NCI-H1436 treated with DMSO at 0.1 percent for 48 hours (cell line): Measurements from ENCODE around the gene SLC22A17.

Source experiments
- DNase-seq: peaks from one replicate; lab custom pipeline; 2025; lab: John Stamatoyannopoulos, UW

SLC22A17 gene

GRCh38 chr14:23307687-23308644 is 44.7 kb downstream of the SLC22A17 start:
- no peak for DNase-seq

- no peak for DNase-seq
Observed at GRCh38 chr14:23307146-23307530, 45.5 kb downstream of the SLC22A17 start.

GRCh38 chr14:23306412-23307145 is 46.1 kb downstream of the SLC22A17 start, which contains the start of gene BCL2L2:
TSS of gene BCL2L2 (plus strand) at chr14:23306833. CDS start at chr14:23307768, 935 bp downstream.
- peak; percentile 35 for DNase-seq

GRCh38 chr14:23302290-23303225 is 50.1 kb downstream of the SLC22A17 start, which contains the start of gene PPP1R3E:
TSS of gene PPP1R3E (minus strand) at chr14:23302859. CDS start at chr14:23302576, 283 bp downstream.
- DNase-seq: peak; percentile 40

GRCh38 chr14:23301969-23302289 is 50.8 kb downstream of the SLC22A17 start:
- no peak for DNase-seq

- peak; percentile 77 for DNase-seq
Observed at GRCh38 chr14:23301288-23301968, 51.3 kb downstream of the SLC22A17 start.

GRCh38 chr14:23300687-23301223 is 51.9 kb downstream of the SLC22A17 start:
- DNase-seq: no peak

GRCh38 chr14:23299986-23300686 is 52.6 kb downstream of the SLC22A17 start:
- no peak for DNase-seq

GRCh38 chr14:23299211-23299957 is 53.3 kb downstream of the SLC22A17 start:
- DNase-seq: no peak

- no peak for DNase-seq
Observed at GRCh38 chr14:23297611-23298277, 54.9 kb downstream of the SLC22A17 start.

GRCh38 chr14:23297096-23297495 is 55.6 kb downstream of the SLC22A17 start:
- DNase-seq: no peak
